ENCODE results near the gene ATP5F1C. TPM values are rescaled to one million over a fixed set of nuclear protein-coding genes. Genes with fewer than 3 reads are reported as not detected.

ATP5F1C gene
- total RNA-seq, 1 donor from 2014 or later = 216 TPM

- H3K4me3 Mint-ChIP-seq (ENCODE audit: unreplicated experiment) = no peak overlapping the region
- H3K27ac Mint-ChIP-seq (ENCODE audit: unreplicated experiment) = no peak overlapping the region
- no peak for TF ChIP-seq CTCF (IDR thresholded peaks at IDR 0.05; ENCODE audit: unreplicated experiment)
- DNase-seq (ENCODE audit: low spot score) = no peak
- H3K36me3 Mint-ChIP-seq (ENCODE audit: low read depth, unreplicated experiment) = peaks cover 7% of the 10 kb centered on the region
- peaks cover 5% of the 10 kb centered on the region for H3K4me1 Mint-ChIP-seq (ENCODE audit: unreplicated experiment)
- no peaks in the 10 kb centered on the region for H3K9me3 Mint-ChIP-seq (ENCODE audit: unreplicated experiment)
- no peaks in the 10 kb centered on the region for H3K27me3 Mint-ChIP-seq (ENCODE audit: unreplicated experiment)
Observed at GRCh38 chr10:7794251-7795026, 6.5 kb downstream of the ATP5F1C start.

DNA sequence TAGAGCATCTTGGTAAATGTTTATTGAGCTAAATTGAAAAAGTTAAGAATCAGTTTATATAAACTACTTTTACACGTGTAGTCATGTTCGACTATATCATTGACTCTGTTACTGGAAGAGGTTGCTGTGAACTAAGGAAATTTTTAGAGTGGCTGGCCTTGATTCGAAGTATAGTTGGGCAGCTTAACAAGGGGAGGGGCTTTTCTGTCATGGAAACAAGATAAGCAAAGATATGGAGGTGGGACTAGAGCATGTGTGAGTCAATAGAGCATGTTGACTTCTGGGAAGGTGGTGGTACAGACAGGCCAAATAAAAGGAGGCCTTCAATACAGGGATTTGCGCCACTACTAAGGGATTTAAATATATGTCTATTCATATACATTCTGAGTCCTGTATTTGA is 7.6 kb downstream of the ATP5F1C start:
- H3K9me3 Mint-ChIP-seq (ENCODE audit: unreplicated experiment) = no peaks in the 10 kb centered on the region
- TF ChIP-seq CTCF (IDR thresholded peaks at IDR 0.05; ENCODE audit: unreplicated experiment) = no peak
- H3K27me3 Mint-ChIP-seq (ENCODE audit: unreplicated experiment) = no peaks in the 10 kb centered on the region
- H3K4me1 Mint-ChIP-seq (ENCODE audit: unreplicated experiment) = peaks cover 3% of the 10 kb centered on the region
- H3K27ac Mint-ChIP-seq (ENCODE audit: unreplicated experiment) = peak overlapping the region; percentile 20
- no peak overlapping the region for H3K4me3 Mint-ChIP-seq (ENCODE audit: unreplicated experiment)
- no peak for DNase-seq (ENCODE audit: low spot score)
- H3K36me3 Mint-ChIP-seq (ENCODE audit: low read depth, unreplicated experiment) = peaks cover 14% of the 10 kb centered on the region

DNA sequence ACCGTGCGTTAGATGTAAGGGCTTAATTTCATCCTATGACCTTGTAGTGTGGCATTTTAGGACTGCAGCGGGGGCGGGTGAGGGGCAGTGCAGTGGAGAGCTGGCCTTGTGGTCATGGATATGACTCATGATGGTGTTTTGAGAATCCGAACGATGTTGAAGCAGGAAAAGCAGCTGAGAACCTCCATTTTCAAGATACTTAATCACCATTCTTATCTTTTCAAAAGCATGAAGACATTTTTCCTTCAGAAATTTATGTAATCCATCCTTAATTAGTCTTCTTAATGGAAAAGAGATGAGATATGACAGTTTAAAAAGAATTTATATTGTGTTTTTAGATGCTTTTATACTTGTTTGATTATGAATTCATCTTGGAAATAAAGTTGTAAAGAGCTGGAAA is 9.6 kb downstream of the ATP5F1C start:
- H3K4me3 Mint-ChIP-seq (ENCODE audit: unreplicated experiment) = no peak overlapping the region
- no peaks in the 10 kb centered on the region for H3K4me1 Mint-ChIP-seq (ENCODE audit: unreplicated experiment)
- H3K36me3 Mint-ChIP-seq (ENCODE audit: low read depth, unreplicated experiment) = peaks cover 17% of the 10 kb centered on the region
- H3K27me3 Mint-ChIP-seq (ENCODE audit: unreplicated experiment) = no peaks in the 10 kb centered on the region
- H3K27ac Mint-ChIP-seq (ENCODE audit: unreplicated experiment) = no peak overlapping the region
- TF ChIP-seq CTCF (IDR thresholded peaks at IDR 0.05; ENCODE audit: unreplicated experiment) = no peak
- H3K9me3 Mint-ChIP-seq (ENCODE audit: unreplicated experiment) = no peaks in the 10 kb centered on the region
- DNase-seq (ENCODE audit: low spot score) = no peak

DNA sequence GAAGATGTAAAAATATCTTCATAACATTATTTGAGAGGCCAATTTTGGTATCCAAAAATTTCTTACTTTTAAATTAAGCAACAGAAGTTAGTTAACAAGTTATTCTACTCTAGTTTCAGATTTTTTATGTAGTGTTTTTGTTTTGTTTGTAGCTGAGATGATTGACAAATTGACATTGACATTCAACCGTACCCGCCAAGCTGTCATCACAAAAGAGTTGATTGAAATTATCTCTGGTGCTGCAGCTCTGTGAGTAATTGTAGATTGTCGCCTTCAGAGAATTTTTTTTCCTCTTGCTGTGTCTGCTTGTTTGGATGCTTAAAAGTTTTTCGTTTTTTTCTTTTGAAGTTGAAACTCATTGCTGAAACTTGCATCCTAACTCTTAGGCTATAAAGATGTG is 14.6 kb downstream of the ATP5F1C start:
- Mint-ChIP-seq H3K9me3 (ENCODE audit: unreplicated experiment) (no peaks in the 10 kb centered on the region), H3K4me1 (ENCODE audit: unreplicated experiment) (no peaks in the 10 kb centered on the region), H3K36me3 (ENCODE audit: low read depth, unreplicated experiment) (peaks cover 25% of the 10 kb centered on the region), H3K27ac (ENCODE audit: unreplicated experiment) (no peak overlapping the region), H3K4me3 (ENCODE audit: unreplicated experiment) (no peak overlapping the region), H3K27me3 (ENCODE audit: unreplicated experiment) (no peaks in the 10 kb centered on the region)
- no peak for TF ChIP-seq CTCF (IDR thresholded peaks at IDR 0.05; ENCODE audit: unreplicated experiment)
- DNase-seq (ENCODE audit: low spot score) = no peak

- no peak for DNase-seq (ENCODE audit: low spot score)
- Mint-ChIP-seq H3K36me3 (ENCODE audit: low read depth, unreplicated experiment) (peaks cover 26% of the 10 kb centered on the region), H3K27ac (ENCODE audit: unreplicated experiment) (no peak overlapping the region), H3K4me1 (ENCODE audit: unreplicated experiment) (no peaks in the 10 kb centered on the region), H3K27me3 (ENCODE audit: unreplicated experiment) (no peaks in the 10 kb centered on the region), H3K9me3 (ENCODE audit: unreplicated experiment) (no peaks in the 10 kb centered on the region), H3K4me3 (ENCODE audit: unreplicated experiment) (no peak overlapping the region)
- TF ChIP-seq CTCF (IDR thresholded peaks at IDR 0.05; ENCODE audit: unreplicated experiment) = no peak
Observed at GRCh38 chr10:7804216-7804615, 16.2 kb downstream of the ATP5F1C start.
